ENCODE data around the gene SETD3.

- TF ChIP-seq GATA2 (IDR thresholded peaks at IDR 0.05; ENCODE audit: low read depth, low read length) = no peak
- TF ChIP-seq GATA3 (IDR thresholded peaks at IDR 0.05; ENCODE audit: low read depth, low read length) = no peak
Measured at GRCh38 chr14:99348816-99349614, 131.6 kb downstream of the SETD3 start.

Data from SH-SY5Y (cell line).